OCI-LY7 (cell line): ENCODE results near the gene QKI. TPM values are rescaled to one million over a fixed set of nuclear protein-coding genes. Genes with fewer than 3 reads are reported as not detected.

Source experiments
- BruUV-seq: library from RNA; stranded (reverse); fragments of 400-500 nt; replicated peaks from 2 replicates; lab custom pipeline; 2021; lab: Mats Ljungman, UMichigan
- CTCF ChIA-PET: fragments of 300-600 bp; sonication (Branson Sonifier 250); formaldehyde crosslinking; loops from one replicate; lab custom pipeline; 2022; ENCODE audit warnings: antibody characterized with exemption; ENCODE audit not compliant: unreplicated experiment; lab: Charles Lee
- POLR2A ChIA-PET: fragments of 300-600 bp; sonication (Branson Sonifier 250); formaldehyde crosslinking; loops from one replicate; lab custom pipeline; 2022; ENCODE audit warnings: antibody characterized with exemption; lab: Charles Lee
- DNase-seq: peaks from one replicate; pipeline ENCODE4 v3.0.0-alpha.2; 2015; ENCODE audit warnings: low spot score
- H2AFZ ChIP-seq: fragments of 200-600 bp; sonication (generic), shearing (Covaris generic); 2 replicates; pipeline ENCODE4 v1.6.1; 2014; ENCODE audit warnings: mild to moderate bottlenecking, antibody characterized with exemption, low read length, moderate library complexity
- H3K27ac ChIP-seq: fragments of 200-600 bp; sonication (generic); 2 replicates; pipeline ENCODE4 v1.5.1; 2014; ENCODE audit warnings: mixed run types, low read depth, mild to moderate bottlenecking, moderate library complexity, low read length, inconsistent platforms; ENCODE audit not compliant: poor library complexity, severe bottlenecking
- H3K36me3 ChIP-seq: fragments of 200-600 bp; sonication (generic); 2 replicates; pipeline ENCODE4 v1.6.1; 2014; ENCODE audit warnings: mild to moderate bottlenecking, antibody characterized with exemption, low read length, moderate library complexity, mixed read lengths; ENCODE audit not compliant: insufficient read depth
- H3K4me1 ChIP-seq: fragments of 200-600 bp; sonication (generic); 2 replicates; pipeline ENCODE4 v1.5.1; 2014; ENCODE audit warnings: mild to moderate bottlenecking, low read length; ENCODE audit not compliant: insufficient read depth, poor library complexity, severe bottlenecking
- H3K4me2 ChIP-seq: fragments of 200-600 bp; sonication (generic); 2 replicates; pipeline ENCODE4 v1.6.1; 2014; ENCODE audit warnings: mild to moderate bottlenecking, low read length
- H3K4me3 ChIP-seq: fragments of 200-600 bp; sonication (generic); 2 replicates; pipeline ENCODE4 v1.5.1; 2014; ENCODE audit warnings: mild to moderate bottlenecking, low read depth, low read length; ENCODE audit not compliant: poor library complexity, severe bottlenecking
- H3K79me2 ChIP-seq: fragments of 200-600 bp; sonication (generic); 2 replicates; pipeline ENCODE4 v1.6.1; 2016; ENCODE audit warnings: low read depth, mild to moderate bottlenecking, low read length, moderate library complexity, mixed read lengths; ENCODE audit not compliant: insufficient read depth
- H3K9me2 ChIP-seq: fragments of 200-600 bp; sonication (generic); 2 replicates; pipeline ENCODE4 v1.6.1; 2016; ENCODE audit warnings: mild to moderate bottlenecking, low read length, mixed read lengths; ENCODE audit not compliant: insufficient read depth
- H3K9me3 ChIP-seq: fragments of 200-600 bp; sonication (generic); 2 replicates; pipeline ENCODE4 v1.6.1; 2014; ENCODE audit warnings: mild to moderate bottlenecking, mixed run types, low read length, mixed read lengths
- H4K20me1 ChIP-seq: fragments of 200-600 bp; sonication (generic); 2 replicates; pipeline ENCODE4 v1.6.1; 2014; ENCODE audit warnings: mild to moderate bottlenecking, antibody characterized with exemption, low read length, moderate library complexity, mixed read lengths; ENCODE audit not compliant: insufficient read depth
- EZH2phosphoT487 ChIP-seq: fragments of 200-600 bp; sonication (generic); IDR thresholded peaks from 2 replicates; pipeline ENCODE4 v1.6.1; 2018; ENCODE audit warnings: low read depth, borderline replicate concordance, mild to moderate bottlenecking, mixed run types, antibody characterized with exemption, low read length, moderate library complexity, mixed read lengths
- intact Hi-C: fragments of 100-400 bp; cut with micrococcal nuclease; formaldehyde crosslinking; loops from one replicate; pipeline ENCODE4 v1.10.0; 2022; ENCODE audit not compliant: unreplicated experiment
- total RNA-seq, 2 experiments: library from RNA; depleted of rRNA in 1 of 2; stranded (reverse); fragments of >200 nt in 1 of 2; shearing (Covaris generic) in 1 of 2; gene quantifications; 2 replicates each; pipeline ENCODE4 v1.2.3, GENCODE V29; 2014 to 2022
- TF ChIP-seq, protein P1 (sequence below): fragments of 200-600 bp; sonication (generic); conservative IDR thresholded peaks from 2 replicates; pipeline ENCODE4 v1.5.1; 2014; ENCODE audit warnings: mild to moderate bottlenecking, antibody characterized with exemption, low read length, moderate library complexity, mixed read lengths

QKI gene
- total RNA-seq, 2 experiments from 2014 or later, result 55.4 to 74.5 TPM

DNA sequence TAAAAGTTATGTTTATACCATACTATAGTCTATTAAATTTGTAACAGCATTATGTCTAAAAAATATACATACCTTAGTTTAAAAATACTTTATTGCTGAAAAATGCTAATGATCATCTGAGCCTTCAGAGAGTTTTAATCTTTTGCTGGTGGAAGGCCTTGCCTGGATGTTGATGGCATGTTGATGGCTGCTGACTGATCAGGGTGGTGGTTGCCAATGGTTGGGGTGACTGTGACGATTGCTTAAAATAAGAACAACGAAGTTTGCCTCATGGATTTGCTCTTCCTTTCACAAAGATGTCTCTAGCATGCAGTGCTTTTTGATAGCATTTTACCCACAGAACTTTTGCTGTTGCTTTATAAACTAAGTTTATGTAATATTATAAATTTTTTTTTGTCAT is 68.6 kb downstream of the QKI start:
- Histone ChIP-seq H3K4me3 (no peak overlapping the region), H3K4me1 (no peaks in the 10 kb centered on the region), H3K9me3 (no peaks in the 10 kb centered on the region), H3K36me3 (no peaks in the 10 kb centered on the region), H3K79me2 (no peaks in the 10 kb centered on the region), H4K20me1 (no peaks in the 10 kb centered on the region), H2AFZ (no peak overlapping the region), H3K4me2 (no peak overlapping the region), H3K9me2 (no peaks in the 10 kb centered on the region), H3K27ac (no peak overlapping the region)
- BruUV-seq, result no TSS peak
- ChIA-PET CTCF (no interaction called here), POLR2A (no interaction called here)
- intact Hi-C loops, result no loop called here
- TF ChIP-seq, protein P1, sequence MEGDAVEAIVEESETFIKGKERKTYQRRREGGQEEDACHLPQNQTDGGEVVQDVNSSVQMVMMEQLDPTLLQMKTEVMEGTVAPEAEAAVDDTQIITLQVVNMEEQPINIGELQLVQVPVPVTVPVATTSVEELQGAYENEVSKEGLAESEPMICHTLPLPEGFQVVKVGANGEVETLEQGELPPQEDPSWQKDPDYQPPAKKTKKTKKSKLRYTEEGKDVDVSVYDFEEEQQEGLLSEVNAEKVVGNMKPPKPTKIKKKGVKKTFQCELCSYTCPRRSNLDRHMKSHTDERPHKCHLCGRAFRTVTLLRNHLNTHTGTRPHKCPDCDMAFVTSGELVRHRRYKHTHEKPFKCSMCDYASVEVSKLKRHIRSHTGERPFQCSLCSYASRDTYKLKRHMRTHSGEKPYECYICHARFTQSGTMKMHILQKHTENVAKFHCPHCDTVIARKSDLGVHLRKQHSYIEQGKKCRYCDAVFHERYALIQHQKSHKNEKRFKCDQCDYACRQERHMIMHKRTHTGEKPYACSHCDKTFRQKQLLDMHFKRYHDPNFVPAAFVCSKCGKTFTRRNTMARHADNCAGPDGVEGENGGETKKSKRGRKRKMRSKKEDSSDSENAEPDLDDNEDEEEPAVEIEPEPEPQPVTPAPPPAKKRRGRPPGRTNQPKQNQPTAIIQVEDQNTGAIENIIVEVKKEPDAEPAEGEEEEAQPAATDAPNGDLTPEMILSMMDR, result no peak
- TF ChIP-seq EZH2phosphoT487, result no peak
- no peak for DNase-seq

DNA sequence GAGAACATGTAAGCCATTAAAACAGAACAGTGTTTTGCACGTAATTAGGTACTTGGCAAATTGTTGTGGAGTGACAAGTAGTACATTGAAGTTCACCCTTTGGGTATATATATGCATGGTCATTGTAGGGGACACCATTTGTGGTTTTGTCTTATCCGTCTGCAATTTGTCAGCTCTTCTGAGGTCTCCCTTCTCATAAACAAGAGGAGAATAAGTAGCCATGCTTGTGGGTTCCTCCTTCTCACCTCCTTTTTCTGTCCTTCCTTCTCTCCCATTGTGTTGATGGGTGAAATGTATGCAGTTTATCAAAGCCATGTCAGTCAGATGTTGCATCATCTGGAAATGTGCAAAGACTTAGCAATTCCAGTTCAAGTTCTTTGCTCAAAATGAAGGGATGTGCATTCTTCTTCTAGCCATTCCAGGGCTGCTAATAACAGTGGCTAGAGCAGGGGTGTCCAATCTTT is 70.9 kb downstream of the QKI start:
- CTCF ChIA-PET, result no interaction called here
- no peaks in the 10 kb centered on the region for H3K79me2 ChIP-seq

DNA sequence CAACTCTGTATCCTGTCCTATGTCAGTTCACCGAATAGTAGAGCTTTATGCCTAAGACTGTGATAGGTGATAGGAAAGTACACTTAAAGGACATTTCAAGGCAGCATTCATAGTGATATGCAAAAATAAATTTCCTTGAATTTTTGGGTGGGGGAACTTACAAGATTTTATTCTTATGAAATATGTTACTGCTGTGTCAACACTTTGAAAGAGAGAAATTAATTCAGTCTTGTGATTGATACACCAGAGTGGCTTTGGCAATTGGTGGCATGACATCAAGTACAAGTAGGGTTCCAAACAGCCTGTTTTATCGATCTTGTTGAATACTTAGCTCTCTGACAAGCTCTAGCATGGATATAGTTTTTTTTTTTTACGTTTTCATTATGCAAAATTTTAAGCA is 72.3 kb downstream of the QKI start:
- POLR2A ChIA-PET, result interaction anchor here (0.6 to 0.7 kb wide), 2 partner anchors 84 to 503 kb away, joined by 3 read pairs; no protein-coding TSS in a partner anchor
- H3K9me2 ChIP-seq, result no peaks in the 10 kb centered on the region
- no peaks in the 10 kb centered on the region for H3K36me3 ChIP-seq
- H3K27ac ChIP-seq, result no peak overlapping the region
- no TSS peak for BruUV-seq
- CTCF ChIA-PET, result no interaction called here
- H3K79me2 ChIP-seq, result 0 out of 2 replicates have a peak, but pooled peaks cover under 1% of the 10 kb centered on the region
- no peaks in the 10 kb centered on the region for H3K4me1 ChIP-seq
- no peak overlapping the region for H2AFZ ChIP-seq
- H3K9me3 ChIP-seq, result no peaks in the 10 kb centered on the region
- H4K20me1 ChIP-seq, result no peaks in the 10 kb centered on the region
- H3K4me3 ChIP-seq, result no peak overlapping the region
- no peak overlapping the region for H3K4me2 ChIP-seq
- DNase-seq, result no peak
- intact Hi-C loops, result no loop called here
- TF ChIP-seq, protein P1, result no peak

More for the DNA sequence above, 70.9 kb downstream of the QKI start:
- Histone ChIP-seq H4K20me1 (no peaks in the 10 kb centered on the region), H3K4me1 (no peaks in the 10 kb centered on the region), H3K27ac (no peak overlapping the region), H3K9me2 (no peaks in the 10 kb centered on the region), H3K9me3 (no peaks in the 10 kb centered on the region), H2AFZ (no peak overlapping the region), H3K36me3 (no peaks in the 10 kb centered on the region), H3K4me2 (no peak overlapping the region), H3K4me3 (no peak overlapping the region)
- no peak for DNase-seq
- TF ChIP-seq, protein P1, result no peak
- no peak for TF ChIP-seq EZH2phosphoT487
- POLR2A ChIA-PET, result no interaction called here
- intact Hi-C loops, result no loop called here
- BruUV-seq, result no TSS peak
